ENCODE results near the gene GATAD2B.

Gene GATAD2B

GRCh38 chr1:153801786-153802697 lies 120.7 kb downstream of the GATAD2B start:
- H3K9ac ChIP-seq, result no peak overlapping the region

DNA sequence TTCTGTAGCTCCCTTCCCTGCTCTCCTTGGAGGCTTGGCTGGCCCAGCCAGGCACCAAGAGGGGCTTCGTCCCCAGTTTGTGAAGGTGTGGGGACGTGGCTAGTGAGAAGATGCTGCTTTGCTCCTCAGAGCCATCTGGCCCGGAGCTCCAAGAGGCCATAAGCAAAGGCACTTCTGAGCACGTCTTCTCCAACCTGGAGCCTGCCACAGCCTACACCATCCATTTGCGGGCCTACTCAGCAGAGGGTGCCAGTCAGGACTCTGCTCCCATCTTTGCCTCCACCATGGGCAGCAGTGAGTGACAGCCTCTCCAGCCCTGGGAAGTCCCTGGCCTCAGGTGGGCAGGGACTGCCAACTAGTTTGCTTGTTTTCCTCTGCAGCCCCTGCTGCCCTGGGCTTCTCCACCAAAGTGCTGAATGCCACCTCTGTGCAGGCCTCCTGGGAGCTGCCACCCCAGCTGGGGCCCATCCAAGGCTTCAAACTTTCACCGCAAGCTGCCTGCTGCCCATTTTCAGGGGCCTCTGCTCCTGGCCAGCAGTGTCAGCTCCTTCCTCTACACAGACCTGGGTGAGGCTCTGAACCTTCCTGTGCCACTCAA lies 121.6 kb downstream of the GATAD2B start:
- TF ChIP-seq, protein P1, sequence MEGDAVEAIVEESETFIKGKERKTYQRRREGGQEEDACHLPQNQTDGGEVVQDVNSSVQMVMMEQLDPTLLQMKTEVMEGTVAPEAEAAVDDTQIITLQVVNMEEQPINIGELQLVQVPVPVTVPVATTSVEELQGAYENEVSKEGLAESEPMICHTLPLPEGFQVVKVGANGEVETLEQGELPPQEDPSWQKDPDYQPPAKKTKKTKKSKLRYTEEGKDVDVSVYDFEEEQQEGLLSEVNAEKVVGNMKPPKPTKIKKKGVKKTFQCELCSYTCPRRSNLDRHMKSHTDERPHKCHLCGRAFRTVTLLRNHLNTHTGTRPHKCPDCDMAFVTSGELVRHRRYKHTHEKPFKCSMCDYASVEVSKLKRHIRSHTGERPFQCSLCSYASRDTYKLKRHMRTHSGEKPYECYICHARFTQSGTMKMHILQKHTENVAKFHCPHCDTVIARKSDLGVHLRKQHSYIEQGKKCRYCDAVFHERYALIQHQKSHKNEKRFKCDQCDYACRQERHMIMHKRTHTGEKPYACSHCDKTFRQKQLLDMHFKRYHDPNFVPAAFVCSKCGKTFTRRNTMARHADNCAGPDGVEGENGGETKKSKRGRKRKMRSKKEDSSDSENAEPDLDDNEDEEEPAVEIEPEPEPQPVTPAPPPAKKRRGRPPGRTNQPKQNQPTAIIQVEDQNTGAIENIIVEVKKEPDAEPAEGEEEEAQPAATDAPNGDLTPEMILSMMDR (conservative IDR thresholded peaks at IDR 0.05; ENCODE audit: low read depth, low read length), result no peak
- no peak overlapping the region for H3K4me3 ChIP-seq (IDR thresholded peaks at IDR 0.05; ENCODE audit: insufficient read depth, low read depth, low read length)
- H3K4me2 ChIP-seq, result no peak overlapping the region
- H3K79me2 ChIP-seq (ENCODE audit: insufficient read depth, low read depth), result no peaks in the 10 kb centered on the region
- no peaks in the 10 kb centered on the region for H3K36me3 ChIP-seq (ENCODE audit: insufficient read depth)
- no peaks in the 10 kb centered on the region; the same call in 1 of the 2 replicates for H3K27me3 ChIP-seq (ENCODE audit: insufficient read depth, low read depth)
- H3K27ac ChIP-seq, result no peak overlapping the region
- peaks cover 12% of the 10 kb centered on the region for H4K20me1 ChIP-seq (ENCODE audit: insufficient read depth)
- H3K4me1 ChIP-seq (ENCODE audit: low read depth, poor library complexity, severe bottlenecking), result peaks cover 48% of the 10 kb centered on the region
- no peak overlapping the region for H3K9ac ChIP-seq
- H2AFZ ChIP-seq (ENCODE audit: low read depth), result no peak overlapping the region

More at GRCh38 chr1:153801786-153802697, 120.7 kb downstream of the GATAD2B start:
- Histone ChIP-seq H3K27ac (no peak overlapping the region), H3K4me1 (ENCODE audit: low read depth, poor library complexity, severe bottlenecking) (peaks cover 52% of the 10 kb centered on the region), H3K4me3 (IDR thresholded peaks at IDR 0.05; ENCODE audit: insufficient read depth, low read depth, low read length) (no peak overlapping the region), H2AFZ (ENCODE audit: low read depth) (no peak overlapping the region), H3K79me2 (ENCODE audit: insufficient read depth, low read depth) (no peaks in the 10 kb centered on the region), H3K27me3 (ENCODE audit: insufficient read depth, low read depth) (no peaks in the 10 kb centered on the region; the same call in 1 of the 2 replicates), H3K4me2 (no peak overlapping the region), H4K20me1 (ENCODE audit: insufficient read depth) (peaks cover 20% of the 10 kb centered on the region), H3K36me3 (ENCODE audit: insufficient read depth) (no peaks in the 10 kb centered on the region)
- TF ChIP-seq, protein P1 (conservative IDR thresholded peaks at IDR 0.05; ENCODE audit: low read depth, low read length), result no peak

DNA sequence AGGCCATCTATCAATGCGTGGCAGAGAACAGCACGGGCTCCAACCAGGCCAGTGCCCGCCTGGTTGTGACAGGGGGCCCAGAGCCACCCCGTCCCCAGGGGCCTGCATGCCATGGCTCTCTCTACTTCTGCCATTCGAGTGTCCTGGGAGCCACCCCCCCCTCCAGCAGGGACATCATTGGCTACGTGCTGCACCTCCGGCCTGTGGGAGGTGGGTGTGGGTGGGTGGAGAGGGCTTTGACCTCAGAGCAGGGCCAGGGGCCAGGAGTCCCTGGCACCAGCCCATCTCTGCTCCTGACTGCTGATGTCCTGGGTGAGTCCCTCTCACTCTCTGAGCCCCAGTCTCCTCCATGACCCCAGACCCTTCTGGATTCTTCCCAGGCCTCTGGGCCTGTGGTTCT lies 122.3 kb downstream of the GATAD2B start:
- no peak overlapping the region for H3K27ac ChIP-seq
- peaks cover 42% of the 10 kb centered on the region for H3K4me1 ChIP-seq (ENCODE audit: low read depth, poor library complexity, severe bottlenecking)
- H3K27me3 ChIP-seq (ENCODE audit: insufficient read depth, low read depth), result no peaks in the 10 kb centered on the region; the same call in 1 of the 2 replicates
- H4K20me1 ChIP-seq (ENCODE audit: insufficient read depth), result 0 out of 2 replicates have a peak, but pooled peaks cover 7% of the 10 kb centered on the region
- no peak overlapping the region for H3K4me3 ChIP-seq (IDR thresholded peaks at IDR 0.05; ENCODE audit: insufficient read depth, low read depth, low read length)
- TF ChIP-seq, protein P1 (conservative IDR thresholded peaks at IDR 0.05; ENCODE audit: low read depth, low read length), result no peak
- H3K4me2 ChIP-seq, result no peak overlapping the region
- H3K36me3 ChIP-seq (ENCODE audit: insufficient read depth), result no peaks in the 10 kb centered on the region
- no peaks in the 10 kb centered on the region for H3K79me2 ChIP-seq (ENCODE audit: insufficient read depth, low read depth)
- H3K9ac ChIP-seq, result no peak overlapping the region
- H2AFZ ChIP-seq (ENCODE audit: low read depth), result no peak overlapping the region

GRCh38 chr1:153799566-153800465 lies 123.0 kb downstream of the GATAD2B start:
- Histone ChIP-seq H3K36me3 (ENCODE audit: insufficient read depth) (no peaks in the 10 kb centered on the region), H3K9ac (no peak overlapping the region), H3K4me1 (ENCODE audit: low read depth, poor library complexity, severe bottlenecking) (peaks cover 35% of the 10 kb centered on the region), H3K27me3 (ENCODE audit: insufficient read depth, low read depth) (no peaks in the 10 kb centered on the region; the same call in 1 of the 2 replicates), H3K27ac (no peak overlapping the region), H3K4me3 (IDR thresholded peaks at IDR 0.05; ENCODE audit: insufficient read depth, low read depth, low read length) (no peak overlapping the region), H4K20me1 (ENCODE audit: insufficient read depth) (0 out of 2 replicates have a peak, but pooled peaks cover 7% of the 10 kb centered on the region), H3K79me2 (ENCODE audit: insufficient read depth, low read depth) (no peaks in the 10 kb centered on the region), H2AFZ (ENCODE audit: low read depth) (no peak overlapping the region), H3K4me2 (no peak overlapping the region)
- TF ChIP-seq, protein P1 (conservative IDR thresholded peaks at IDR 0.05; ENCODE audit: low read depth, low read length), result no peak
